ENCODE results near the gene CEP112. TPM values are rescaled to one million over a fixed set of nuclear protein-coding genes. Genes with fewer than 3 reads are reported as not detected.

The CEP112 gene
- total and polyA plus RNA-seq, 9 of the 15 experiments (the other 6 are each of a cell fraction or from before 2014, with no cell fraction given): 0.84 TPM; not detected in 8

GRCh38 chr17:65920996-65921395 lies 270.9 kb downstream of the CEP112 start:
- FAIRE-seq (no peak), DNase-seq (ENCODE audit: extremely low read depth in 1 of 4, low spot score in 3 of 4) (no peak), ATAC-seq (no peak)
- intact Hi-C loops (cut with micrococcal nuclease): no loop called here
- POLR2A ChIA-PET: no interaction called here
- H4K20me1 ChIP-seq (replicated peaks; ENCODE audit: control insufficient read depth, insufficient read depth, low read length): no peaks in the 10 kb centered on the region
- in situ Hi-C loops (cut with MboI): no loop called here
- no TSS peak for BruUV-seq (replicated peaks)
- no peak overlapping the region for H2AFZ ChIP-seq (ENCODE audit: low read depth, low read length)
- H3K36me3 ChIP-seq (ENCODE audit: control insufficient read depth, insufficient read depth, low read length): no peaks in the 10 kb centered on the region
- H3K27me3 ChIP-seq (ENCODE audit: control insufficient read depth in 2 of 2, insufficient read depth in 2 of 2, low read length in 2 of 2): no peaks in the 10 kb centered on the region
- CTCF ChIA-PET (ENCODE audit: low intra/inter-chr PET ratio): no interaction called here
- WGBS (ENCODE audit: insufficient coverage, low coverage, missing lambda C conversion rate): 3% methylated on average over 6 of the region's 6 CpGs
- no peaks in the 10 kb centered on the region for H3K79me2 ChIP-seq (ENCODE audit: control insufficient read depth, insufficient read depth, low read length)
- TF ChIP-seq KDM4B (IDR thresholded peaks at IDR 0.05; ENCODE audit: borderline replicate concordance in 2 of 2, low read depth in 1 of 2) (no peak), MYC (IDR thresholded peaks at IDR 0.05; ENCODE audit: low read depth, low read length) (no peak), MYC (CRISPR knock-in tag; IDR thresholded peaks at IDR 0.05; ENCODE audit: borderline replicate concordance, low read depth) (no peak), ZNF384 (IDR thresholded peaks at IDR 0.05; ENCODE audit: low read depth, low read length) (no peak)
- TF ChIP-seq, protein P1, sequence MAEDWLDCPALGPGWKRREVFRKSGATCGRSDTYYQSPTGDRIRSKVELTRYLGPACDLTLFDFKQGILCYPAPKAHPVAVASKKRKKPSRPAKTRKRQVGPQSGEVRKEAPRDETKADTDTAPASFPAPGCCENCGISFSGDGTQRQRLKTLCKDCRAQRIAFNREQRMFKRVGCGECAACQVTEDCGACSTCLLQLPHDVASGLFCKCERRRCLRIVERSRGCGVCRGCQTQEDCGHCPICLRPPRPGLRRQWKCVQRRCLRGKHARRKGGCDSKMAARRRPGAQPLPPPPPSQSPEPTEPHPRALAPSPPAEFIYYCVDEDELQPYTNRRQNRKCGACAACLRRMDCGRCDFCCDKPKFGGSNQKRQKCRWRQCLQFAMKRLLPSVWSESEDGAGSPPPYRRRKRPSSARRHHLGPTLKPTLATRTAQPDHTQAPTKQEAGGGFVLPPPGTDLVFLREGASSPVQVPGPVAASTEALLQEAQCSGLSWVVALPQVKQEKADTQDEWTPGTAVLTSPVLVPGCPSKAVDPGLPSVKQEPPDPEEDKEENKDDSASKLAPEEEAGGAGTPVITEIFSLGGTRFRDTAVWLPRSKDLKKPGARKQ (CRISPR knock-in tag; IDR thresholded peaks at IDR 0.05): no peak
- TF ChIP-seq, protein P2, sequence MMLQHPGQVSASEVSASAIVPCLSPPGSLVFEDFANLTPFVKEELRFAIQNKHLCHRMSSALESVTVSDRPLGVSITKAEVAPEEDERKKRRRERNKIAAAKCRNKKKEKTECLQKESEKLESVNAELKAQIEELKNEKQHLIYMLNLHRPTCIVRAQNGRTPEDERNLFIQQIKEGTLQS (IDR thresholded peaks at IDR 0.05): no peak
- TF ChIP-seq, protein P2 (CRISPR knock-in tag; conservative IDR thresholded peaks at IDR 0.05): no peak
- no peak overlapping the region for H3K4me2 ChIP-seq (ENCODE audit: insufficient read depth, low read length)
- no peaks in the 10 kb centered on the region for H3K9me3 ChIP-seq (replicated peaks; ENCODE audit: control insufficient read depth, insufficient read depth, low read depth, low read length)
- H3K9ac ChIP-seq (ENCODE audit: insufficient read depth in 1 of 2, low read depth in 2 of 2, low read length in 2 of 2): no peak overlapping the region
- H3K4me1 ChIP-seq (replicated peaks in 1 of 2; ENCODE audit: control insufficient read depth in 2 of 2, insufficient read depth in 2 of 2, low read length in 2 of 2): no peaks in the 10 kb centered on the region
- H3K27ac ChIP-seq (ENCODE audit: extremely low read depth, low read depth, low read length): no peak overlapping the region
- no peaks in the 10 kb centered on the region for H3K9me1 ChIP-seq (ENCODE audit: control insufficient read depth, insufficient read depth, low read length)
- no peak overlapping the region for H3K4me3 ChIP-seq
